WTC11 (cell line): ENCODE results near the gene CYP19A1. TPM values are rescaled to one million over a fixed set of nuclear protein-coding genes. Genes with fewer than 3 reads are reported as not detected.

Experiments used
- ATAC-seq: fragments of 200-7000 bp; cut with Tn5 transposase; 2 replicates; pipeline ENCODE4 v1.10.0; 2021; ENCODE audit warnings: mild to moderate bottlenecking, moderate library complexity
- CTCF ChIA-PET: fragments of 300-600 bp; sonication (Branson Sonifier 250); formaldehyde crosslinking; loops from one replicate; lab custom pipeline; 2021; ENCODE audit warnings: antibody characterized with exemption; lab: Charles Lee
- POLR2A ChIA-PET: fragments of 350-600 bp; sonication (Branson Sonifier 250); formaldehyde crosslinking; loops from one replicate; lab custom pipeline; 2021; ENCODE audit warnings: antibody characterized with exemption; lab: Charles Lee
- DNase-seq: peaks from one replicate; pipeline ENCODE4 v3.0.0; 2021; ENCODE audit warnings: low spot score
- H3K27ac Mint-ChIP-seq: 2 replicates; pipeline ENCODE4 v1.8.0; 2021; ENCODE audit warnings: mixed read lengths
- H3K27me3 Mint-ChIP-seq: 2 replicates; pipeline ENCODE4 v1.8.0; 2021; ENCODE audit warnings: low read depth, mild to moderate bottlenecking, moderate library complexity, mixed read lengths
- H3K36me3 Mint-ChIP-seq: 2 replicates; pipeline ENCODE4 v1.8.0; 2021; ENCODE audit warnings: mixed read lengths
- H3K4me1 Mint-ChIP-seq: 2 replicates; pipeline ENCODE4 v1.8.0; 2022; ENCODE audit warnings: mixed read lengths
- H3K4me3 Mint-ChIP-seq: 2 replicates; pipeline ENCODE4 v1.8.0; 2021; ENCODE audit warnings: mild to moderate bottlenecking, moderate library complexity, mixed read lengths
- H3K9me3 Mint-ChIP-seq: 2 replicates; pipeline ENCODE4 v1.8.0; 2021; ENCODE audit warnings: mixed read lengths
- AFF4 ChIP-seq: sonication (generic); formaldehyde crosslinking; IDR thresholded peaks from 2 replicates; pipeline ENCODE4 v1.8.1; 2023; ENCODE audit warnings: mild to moderate bottlenecking, missing genetic modification reagents, borderline replicate concordance
- ARID4B ChIP-seq: sonication (generic); formaldehyde crosslinking; IDR thresholded peaks from 2 replicates; pipeline ENCODE4 v1.8.0; 2023; ENCODE audit warnings: missing genetic modification reagents, mild to moderate bottlenecking, borderline replicate concordance
- CBFB ChIP-seq: sonication (generic); formaldehyde crosslinking; IDR thresholded peaks from 2 replicates; pipeline ENCODE4 v1.8.1; 2022; ENCODE audit warnings: mild to moderate bottlenecking, low read depth, missing genetic modification reagents
- CDX4 ChIP-seq: fragments of 250-450 bp; sonication (Bioruptor Pico); IDR thresholded peaks from 2 replicates; pipeline ENCODE4 v1.9.0; 2021; ENCODE audit warnings: moderate library complexity, mild to moderate bottlenecking, inconsistent platforms, borderline replicate concordance
- E2F4 ChIP-seq: sonication (generic); formaldehyde crosslinking; IDR thresholded peaks from 2 replicates; pipeline ENCODE4 v1.8.1; 2022; ENCODE audit warnings: low read depth, mild to moderate bottlenecking, moderate library complexity, missing genetic modification reagents, borderline replicate concordance
- E2F5 ChIP-seq: sonication (generic); formaldehyde crosslinking; IDR thresholded peaks from 2 replicates; pipeline ENCODE4 v1.8.1; 2022; ENCODE audit warnings: mild to moderate bottlenecking, moderate library complexity, missing genetic modification reagents
- FOXK1 ChIP-seq: sonication (generic); formaldehyde crosslinking; IDR thresholded peaks from 2 replicates; pipeline ENCODE4 v1.8.0; 2022; ENCODE audit warnings: mild to moderate bottlenecking, moderate library complexity, missing genetic modification reagents
- GRHL2 ChIP-seq: fragments of 250-450 bp; sonication (Bioruptor Pico); IDR thresholded peaks from 2 replicates; pipeline ENCODE4 v1.8.0; 2022; ENCODE audit warnings: mild to moderate bottlenecking, moderate library complexity; ENCODE audit not compliant: insufficient replicate concordance, severe bottlenecking
- JAZF1 ChIP-seq: fragments of 250-450 bp; sonication (Bioruptor Pico); IDR thresholded peaks from 2 replicates; pipeline ENCODE4 v1.9.0; 2021; ENCODE audit warnings: moderate library complexity, mild to moderate bottlenecking, inconsistent platforms
- MYBL2 ChIP-seq: sonication (generic); formaldehyde crosslinking; IDR thresholded peaks from 2 replicates; pipeline ENCODE4 v1.8.1; 2023; ENCODE audit warnings: mild to moderate bottlenecking, moderate library complexity, missing genetic modification reagents
- SP1 ChIP-seq: sonication (generic); formaldehyde crosslinking; conservative IDR thresholded peaks from 2 replicates; pipeline ENCODE4 v1.8.1; 2022; ENCODE audit warnings: missing genetic modification reagents
- TCF7 ChIP-seq: sonication (generic); formaldehyde crosslinking; IDR thresholded peaks from 2 replicates; pipeline ENCODE4 v1.8.0; 2022; ENCODE audit warnings: mild to moderate bottlenecking, low read depth, missing genetic modification reagents, moderate library complexity
- TP53 ChIP-seq: sonication (generic); formaldehyde crosslinking; IDR thresholded peaks from 2 replicates; pipeline ENCODE4 v1.8.1; 2023; ENCODE audit warnings: mild to moderate bottlenecking, missing genetic modification reagents
- ZNF281 ChIP-seq: sonication (generic); formaldehyde crosslinking; IDR thresholded peaks from 2 replicates; pipeline ENCODE4 v1.8.0; 2023; ENCODE audit warnings: mild to moderate bottlenecking, missing genetic modification reagents
- ZNF416 ChIP-seq: fragments of 250-450 bp; sonication (Bioruptor Pico); IDR thresholded peaks from 2 replicates; pipeline ENCODE4 v1.9.0; 2021; ENCODE audit warnings: mild to moderate bottlenecking, inconsistent platforms
- ZNF425 ChIP-seq: fragments of 250-450 bp; sonication (Bioruptor Pico); conservative IDR thresholded peaks from 2 replicates; pipeline ENCODE4 v1.9.0; 2021; ENCODE audit warnings: mild to moderate bottlenecking
- total RNA-seq: library from RNA; stranded (reverse); gene quantifications from 3 replicates; pipeline ENCODE4 v1.2.3, GENCODE V29; 2021

The CYP19A1 gene
- total RNA-seq, 1 experiment from 2014 or later: not detected

- Mint-ChIP-seq H3K4me3 (no peak overlapping the region), H3K27me3 (peaks cover 7% of the 10 kb centered on the region), H3K9me3 (peaks cover 10% of the 10 kb centered on the region), H3K36me3 (peaks cover 11% of the 10 kb centered on the region), H3K27ac (no peak overlapping the region), H3K4me1 (no peaks in the 10 kb centered on the region)
- ATAC-seq: no peak
- CTCF ChIA-PET: no interaction called here
- POLR2A ChIA-PET: no interaction called here
- TF ChIP-seq E2F4 (no peak), TCF7 (CRISPR knock-in tag) (no peak), ZNF281 (no peak), E2F5 (CRISPR knock-in tag) (no peak), AFF4 (CRISPR knock-in tag) (no peak), TP53 (CRISPR knock-in tag) (no peak), FOXK1 (no peak), GRHL2 (no peak), ZNF416 (CRISPR knock-in tag) (no peak), CDX4 (CRISPR knock-in tag) (no peak), JAZF1 (CRISPR knock-in tag) (no peak), SP1 (no peak), CBFB (no peak), MYBL2 (CRISPR knock-in tag) (no peak), ARID4B (no peak), ZNF425 (CRISPR knock-in tag) (no peak)
- DNase-seq: no peak
Measured at GRCh38 chr15:51290720-51291119, 47.7 kb downstream of the CYP19A1 start.
